ENCODE results near the gene TCOF1.

TCOF1 gene

GRCh38 chr5:150428978-150429377 lies 71.5 kb downstream of the TCOF1 start:
- no peak for DNase-seq (ENCODE audit: low spot score)

- no peak for DNase-seq (ENCODE audit: low spot score)
These were observed 71.9 kb downstream of the TCOF1 start for GRCh38 chr5:150429410-150429873.

- no peak for DNase-seq (ENCODE audit: low spot score)
These were observed 73.6 kb downstream of the TCOF1 start for GRCh38 chr5:150431048-150431447.

GRCh38 chr5:150431574-150431973 lies 74.1 kb downstream of the TCOF1 start:
- no peak for DNase-seq (ENCODE audit: low spot score)

GRCh38 chr5:150434464-150434863 lies 77.0 kb downstream of the TCOF1 start:
- DNase-seq (ENCODE audit: low spot score), result peak; percentile 33

- peak; percentile 92 for DNase-seq (ENCODE audit: low spot score)
These were observed 78.7 kb downstream of the TCOF1 start for GRCh38 chr5:150436141-150436680.

GRCh38 chr5:150438873-150439546 lies 81.5 kb downstream of the TCOF1 start:
- DNase-seq (ENCODE audit: low spot score), result peak; percentile 76

- DNase-seq (ENCODE audit: low spot score), result no peak
These were observed 83.7 kb downstream of the TCOF1 start for GRCh38 chr5:150440948-150441812.

- DNase-seq (ENCODE audit: low spot score), result no peak
These were observed 84.6 kb downstream of the TCOF1 start for GRCh38 chr5:150441813-150442698.

- DNase-seq (ENCODE audit: low spot score), result no peak
These were observed 85.2 kb downstream of the TCOF1 start for GRCh38 chr5:150442699-150443080.

- DNase-seq (ENCODE audit: low spot score), result no peak
These were observed 86.0 kb downstream of the TCOF1 start for GRCh38 chr5:150443242-150444075.

- no peak for DNase-seq (ENCODE audit: low spot score)
These were observed 87.3 kb downstream of the TCOF1 start for GRCh38 chr5:150444770-150445169.

GRCh38 chr5:150446088-150446487 lies 88.6 kb downstream of the TCOF1 start:
- no peak for DNase-seq (ENCODE audit: low spot score)

- DNase-seq (ENCODE audit: low spot score), result no peak
These were observed 89.1 kb downstream of the TCOF1 start for GRCh38 chr5:150446583-150446982.

- no peak for DNase-seq (ENCODE audit: low spot score)
These were observed 89.7 kb downstream of the TCOF1 start for GRCh38 chr5:150447188-150447587.

- no peak for DNase-seq (ENCODE audit: low spot score)
These were observed 90.8 kb downstream of the TCOF1 start for GRCh38 chr5:150448334-150448733.

GRCh38 chr5:150448952-150449516 lies 91.5 kb downstream of the TCOF1 start:
- no peak for DNase-seq (ENCODE audit: low spot score)
